HL-60/S4 (cell line): ENCODE data around the gene PHACTR2.

Experiments used
- in situ Hi-C: fragments of 300-500 bp; cut with MboI; formaldehyde crosslinking; loops from 2 replicates; pipeline ENCODE4 v1.14.3; 2022; ENCODE audit warnings: low sequenced_read_pairs

The PHACTR2 gene

DNA sequence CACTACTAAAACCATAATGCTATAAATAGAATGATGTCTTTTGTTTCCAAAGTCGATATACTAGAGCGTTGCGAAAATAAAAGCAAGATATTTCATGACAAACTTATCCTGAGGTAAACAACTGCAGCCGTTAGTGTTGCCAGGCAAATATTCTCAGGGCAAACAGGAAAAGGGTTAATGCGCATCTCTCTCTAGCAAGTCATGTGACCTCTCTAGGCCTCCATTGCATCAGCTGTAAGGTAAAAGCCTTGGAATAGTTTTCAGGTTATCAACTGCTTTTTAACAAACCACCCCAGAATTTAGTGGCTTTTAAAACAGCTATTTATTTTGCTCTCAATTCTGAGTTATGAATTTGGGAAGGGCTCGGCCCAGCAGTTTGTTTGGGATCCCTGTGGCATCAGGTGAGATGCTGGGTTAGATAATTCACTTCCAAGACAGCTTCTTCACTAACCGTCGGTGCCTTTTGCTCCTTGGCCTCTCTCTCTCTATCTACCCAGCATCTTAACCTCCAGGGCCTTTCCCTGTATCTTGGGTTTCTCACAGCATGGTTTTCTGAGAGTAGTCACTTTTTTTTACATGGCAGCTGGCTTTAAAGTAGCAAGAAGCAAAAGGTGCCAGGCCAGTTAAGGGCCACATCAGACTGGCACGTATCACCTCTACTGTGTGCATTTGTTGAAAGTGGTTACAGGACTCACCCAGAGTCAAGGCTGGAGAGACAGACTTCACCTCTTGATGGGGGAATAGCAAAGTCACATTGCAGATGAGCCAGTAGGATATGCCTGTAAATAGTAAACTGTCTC, 126.2 kb downstream of the PHACTR2 start:
- in situ Hi-C loops = no loop called here

DNA sequence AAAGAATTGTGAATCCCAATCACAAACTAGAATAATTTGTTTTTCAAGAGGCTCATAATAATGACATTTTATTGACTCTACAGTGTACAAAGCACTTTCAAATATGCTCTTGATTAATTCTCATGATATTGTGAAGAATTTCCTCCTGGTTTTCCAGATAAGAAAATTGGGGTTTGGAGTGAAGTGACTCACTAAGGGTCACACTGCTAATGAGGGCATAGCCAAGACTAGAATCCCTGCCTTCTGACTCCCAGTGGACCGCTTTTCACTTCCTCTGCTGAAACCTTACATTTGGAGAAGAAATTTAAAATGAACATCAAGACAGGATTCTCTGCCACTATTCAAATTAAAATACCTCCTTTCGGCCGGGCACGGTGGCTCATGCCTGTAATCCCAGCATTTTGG, 127.1 kb downstream of the PHACTR2 start:
- in situ Hi-C loops = no loop called here

DNA sequence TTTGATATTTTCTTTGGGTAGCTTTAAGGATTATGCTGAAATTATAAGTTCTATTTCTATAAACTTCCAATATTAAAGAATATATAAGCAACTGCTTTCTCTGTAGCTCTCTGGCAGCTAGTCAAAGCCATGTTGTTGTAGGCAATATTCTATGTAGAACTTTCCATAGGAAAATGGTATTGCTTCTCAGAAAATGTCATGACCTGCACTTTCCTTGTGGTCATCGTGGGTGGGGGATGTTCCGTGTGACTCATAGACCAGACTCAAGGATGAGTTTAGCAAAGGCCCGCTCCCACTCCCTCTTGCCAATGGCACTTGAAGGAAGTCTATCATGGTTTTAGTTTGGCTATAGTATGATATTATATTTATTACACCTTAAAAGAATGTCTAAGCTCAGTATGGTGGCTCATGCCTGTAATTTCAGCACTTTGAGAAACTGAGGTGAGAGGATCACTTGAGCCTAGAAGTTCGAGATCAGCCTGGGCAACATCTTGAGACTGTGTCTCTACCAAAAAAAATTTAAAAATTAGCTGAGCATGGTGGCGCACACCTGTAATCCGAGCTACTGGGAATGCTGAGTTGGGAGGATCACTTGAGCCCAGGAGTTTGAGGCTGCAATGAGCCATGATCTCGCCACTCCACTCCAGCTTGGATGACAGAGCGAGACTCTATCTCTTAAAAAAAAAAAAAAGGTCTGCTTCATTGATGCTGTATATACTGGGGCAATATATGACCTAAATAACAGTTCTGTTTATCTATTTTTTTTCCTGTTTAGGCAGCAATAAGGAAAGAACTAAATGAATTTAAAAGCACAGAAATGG, 128.7 kb downstream of the PHACTR2 start:
- in situ Hi-C loops = no loop called here

DNA sequence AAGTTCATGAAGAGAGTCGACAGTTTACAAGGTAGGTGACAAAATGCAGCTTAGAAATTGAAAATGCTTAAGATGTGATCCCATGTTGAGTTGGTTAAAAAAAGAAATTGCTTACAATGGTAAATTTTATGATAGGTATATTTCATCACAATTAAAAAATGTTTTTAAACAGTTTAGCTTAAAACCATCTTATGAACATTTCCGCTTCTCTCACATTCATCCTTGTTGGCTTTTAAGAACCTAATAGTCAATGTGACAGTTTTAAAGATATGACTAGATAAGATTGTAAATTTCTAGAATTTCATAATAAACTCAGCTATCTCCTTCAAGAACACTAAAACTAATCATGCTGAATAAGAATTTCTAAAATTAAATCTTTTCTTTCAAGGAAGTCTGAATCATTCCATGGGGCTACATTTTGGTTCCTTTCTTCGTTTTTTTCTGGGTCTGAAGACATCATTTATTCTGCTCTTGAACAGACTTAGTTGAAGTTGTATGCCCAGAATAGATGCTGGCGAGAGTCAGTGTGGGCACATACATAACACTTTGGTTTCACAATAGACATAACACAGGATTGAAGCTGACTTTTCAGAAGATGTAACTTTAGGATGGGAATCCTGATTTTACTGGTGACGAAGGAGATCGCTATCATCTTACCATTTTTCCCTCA, 129.5 kb downstream of the PHACTR2 start:
- in situ Hi-C loops = no loop called here

DNA sequence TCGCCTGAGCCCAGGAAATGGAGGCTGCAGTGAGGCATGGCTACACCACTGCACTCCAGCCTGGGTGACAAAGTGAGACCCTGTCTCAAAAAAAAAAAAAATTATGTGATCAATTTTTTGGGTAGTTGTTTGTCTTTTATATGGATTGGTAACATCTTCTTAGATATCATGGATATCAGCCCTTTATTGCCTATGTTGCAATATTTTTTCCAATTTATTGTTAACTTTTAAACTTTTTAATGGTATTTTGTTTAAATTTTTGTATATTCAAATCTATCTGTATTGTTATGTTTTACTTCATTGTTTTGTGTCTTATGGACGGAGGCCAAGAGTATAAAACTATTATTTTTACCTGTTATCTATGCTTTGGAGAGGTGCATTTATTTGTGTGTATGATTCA, 133.0 kb downstream of the PHACTR2 start:
- in situ Hi-C loops = no loop called here

DNA sequence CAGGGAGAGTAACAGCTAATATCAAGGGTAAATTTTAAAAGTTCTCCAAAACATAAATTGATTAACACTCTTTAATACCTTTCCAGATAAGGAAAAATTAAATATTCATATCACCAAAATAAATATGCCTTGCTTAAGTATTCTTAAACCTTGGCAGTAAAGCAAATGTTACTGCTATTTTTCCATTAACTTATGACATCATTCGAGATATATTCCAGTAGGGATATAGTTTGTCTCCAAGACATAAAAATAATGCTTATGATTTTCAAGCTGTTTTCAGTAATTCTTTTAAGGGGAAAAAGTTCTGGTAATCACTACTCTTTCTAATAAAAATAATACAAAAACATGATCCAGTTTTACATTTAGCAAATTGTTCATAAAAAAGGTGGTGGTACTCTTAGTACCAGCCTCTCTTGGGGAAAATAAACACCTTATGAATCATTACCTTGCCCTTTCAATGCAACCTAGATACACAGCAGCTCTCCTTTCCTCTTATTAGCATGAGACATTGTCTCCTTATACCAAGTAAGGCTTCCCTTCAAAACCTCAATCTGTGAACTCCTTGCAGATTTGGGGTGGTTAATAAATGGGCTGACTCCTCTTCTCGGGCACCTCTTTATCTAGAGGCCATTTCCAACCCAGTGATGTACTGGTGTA, 133.9 kb downstream of the PHACTR2 start:
- in situ Hi-C loops = no loop called here

DNA sequence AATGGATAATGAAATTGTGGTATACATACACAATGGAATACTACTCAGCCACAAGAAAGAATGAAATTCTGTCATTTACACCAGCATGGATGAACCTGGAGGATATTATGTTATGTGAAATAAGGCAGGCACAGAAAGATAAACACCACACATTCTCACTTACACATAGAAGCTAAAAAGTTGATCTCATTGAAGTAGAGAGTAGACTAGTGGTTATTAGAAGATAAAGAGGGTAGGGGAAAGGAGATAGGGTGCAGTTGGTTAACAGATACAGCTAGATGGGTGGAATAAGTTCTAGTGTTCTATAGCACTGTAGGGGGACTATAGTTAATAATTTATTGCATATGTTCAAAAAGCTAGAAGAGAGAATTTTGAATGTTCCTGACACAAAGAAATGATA, 139.9 kb downstream of the PHACTR2 start:
- in situ Hi-C loops = no loop called here

DNA sequence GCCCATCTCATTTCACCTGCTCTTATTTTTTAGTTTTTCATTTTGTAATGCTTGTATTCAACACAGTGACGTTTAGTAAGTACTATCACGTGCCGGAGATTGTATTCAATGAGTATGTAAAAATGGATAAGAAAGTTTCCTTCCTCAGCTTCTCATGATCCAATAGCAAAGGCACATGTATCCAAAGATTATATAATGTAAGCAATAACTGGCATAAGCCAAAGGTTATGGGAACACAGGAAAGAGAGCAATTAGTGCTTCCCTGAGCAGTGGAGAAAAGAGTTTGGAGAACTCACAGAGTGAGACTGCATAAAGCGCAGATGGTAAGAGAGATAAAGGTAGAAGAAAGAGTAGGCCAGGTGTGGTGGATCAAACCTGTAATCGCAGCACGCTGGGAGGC, 143.6 kb downstream of the PHACTR2 start:
- in situ Hi-C loops = no loop called here

DNA sequence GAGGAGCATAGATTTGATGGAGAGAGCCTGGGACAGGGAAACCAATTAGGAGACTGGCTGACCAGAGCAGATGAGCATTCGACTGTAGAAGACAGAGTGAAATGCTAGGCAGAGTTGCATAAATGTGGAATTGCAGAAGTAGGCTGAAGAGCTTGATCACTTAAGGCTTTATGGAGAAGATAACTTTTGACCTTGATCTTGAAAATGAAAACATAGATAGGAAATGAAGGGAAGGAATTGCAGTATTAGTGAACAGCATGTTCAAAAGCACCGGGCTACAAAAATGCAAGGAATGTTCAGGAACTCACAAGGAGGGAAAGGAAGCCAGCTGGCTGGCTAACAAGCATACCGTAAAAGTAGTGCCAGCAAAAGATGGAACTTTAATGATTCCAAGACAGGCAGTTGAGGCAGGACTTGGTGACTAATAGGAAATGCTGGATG, 144.8 kb downstream of the PHACTR2 start:
- in situ Hi-C loops = no loop called here

DNA sequence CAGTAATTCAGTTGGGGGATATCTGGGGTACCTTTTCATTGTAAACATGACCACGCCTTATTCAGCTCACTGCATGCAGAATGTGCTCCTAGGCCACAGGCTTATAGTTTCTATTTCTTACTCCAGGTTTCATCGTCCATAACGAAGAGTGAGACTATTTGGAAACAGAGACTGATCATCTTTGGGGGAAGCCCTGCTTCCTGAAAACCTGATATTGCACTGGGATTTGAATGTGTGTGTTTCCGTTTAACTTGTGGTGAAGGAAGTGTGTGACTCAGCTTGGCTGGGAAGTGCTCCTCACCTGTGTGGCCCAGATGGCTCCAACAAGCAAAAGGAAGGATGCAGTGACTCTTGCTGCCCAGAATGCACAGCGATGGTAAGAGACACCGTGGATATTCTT, 145.8 kb downstream of the PHACTR2 start:
- in situ Hi-C loops = no loop called here

DNA sequence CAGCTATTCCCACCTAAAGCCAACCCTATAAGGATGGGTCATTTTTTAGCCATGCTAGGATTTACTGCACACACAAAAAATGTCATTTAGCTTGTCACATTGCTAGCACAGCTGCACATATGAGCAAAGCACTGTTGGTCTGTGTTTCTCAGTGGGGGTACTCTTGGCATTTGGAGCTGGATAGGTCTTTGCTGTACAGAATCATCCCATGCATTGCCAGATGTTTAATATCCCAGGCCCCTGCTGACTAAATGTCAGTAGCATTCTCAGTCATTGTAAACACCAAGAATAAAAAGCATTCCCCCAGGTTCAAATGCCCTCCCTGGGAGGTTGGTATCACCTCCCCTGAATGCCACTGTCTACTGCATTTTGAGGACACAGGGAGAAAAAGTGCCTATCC, 150.8 kb downstream of the PHACTR2 start:
- in situ Hi-C loops = no loop called here

DNA sequence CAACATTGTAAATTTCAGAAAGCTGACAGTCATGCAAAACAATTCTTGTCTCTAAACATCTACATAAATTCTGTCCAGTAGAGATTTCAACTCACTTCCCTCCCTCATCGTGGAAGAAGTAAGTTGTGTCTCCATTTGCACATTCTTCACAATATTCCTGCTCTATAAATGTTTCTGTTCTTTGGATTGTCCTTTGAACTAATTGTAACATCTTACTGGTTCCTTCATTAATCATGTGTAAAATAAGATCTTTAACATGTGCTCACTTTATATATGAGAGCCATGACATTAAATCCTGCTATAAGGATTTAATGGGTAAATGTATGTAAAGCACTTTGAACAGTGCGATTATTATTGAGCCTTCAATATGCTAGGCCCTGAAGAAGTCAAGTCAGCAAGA, 158.4 kb downstream of the PHACTR2 start:
- in situ Hi-C loops = no loop called here

DNA sequence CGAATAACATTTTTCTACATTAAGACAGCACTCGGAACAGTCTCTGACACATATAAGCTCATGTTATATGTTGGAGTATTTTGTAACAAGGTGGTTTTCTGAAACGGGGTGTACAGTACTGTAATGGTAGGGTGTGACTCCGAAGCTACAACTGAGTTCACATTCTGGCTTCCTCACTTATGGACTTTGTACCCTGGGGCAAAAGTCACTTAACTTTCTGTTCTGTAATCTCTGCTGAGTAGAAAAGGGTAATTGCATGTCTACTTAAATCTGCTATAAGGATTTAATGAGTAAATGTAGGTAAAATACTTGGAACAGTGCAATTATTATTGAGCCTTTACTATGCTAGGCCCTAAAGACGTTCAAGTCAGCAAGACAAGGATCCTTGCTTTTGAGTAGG, 160.6 kb downstream of the PHACTR2 start:
- in situ Hi-C loops = no loop called here

DNA sequence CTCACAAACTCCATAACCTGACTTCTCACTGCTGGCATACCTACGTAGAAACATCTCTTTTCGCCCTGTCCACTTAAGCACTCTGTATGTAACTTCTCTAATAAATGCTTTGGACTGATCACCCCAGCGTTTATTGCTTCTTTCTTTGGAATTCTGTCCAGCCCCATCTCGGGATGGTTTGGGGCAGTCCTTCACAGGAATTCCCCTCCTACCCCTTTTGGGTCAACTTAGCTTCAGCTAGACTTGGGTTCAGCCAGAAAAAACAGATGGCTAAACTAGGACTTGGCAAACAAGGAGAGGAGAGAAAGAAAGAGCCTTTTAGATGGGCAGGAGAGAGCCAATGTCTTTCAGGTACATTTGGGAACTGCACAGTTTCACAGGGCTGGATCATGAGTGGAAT, 161.4 kb downstream of the PHACTR2 start:
- in situ Hi-C loops = no loop called here

DNA sequence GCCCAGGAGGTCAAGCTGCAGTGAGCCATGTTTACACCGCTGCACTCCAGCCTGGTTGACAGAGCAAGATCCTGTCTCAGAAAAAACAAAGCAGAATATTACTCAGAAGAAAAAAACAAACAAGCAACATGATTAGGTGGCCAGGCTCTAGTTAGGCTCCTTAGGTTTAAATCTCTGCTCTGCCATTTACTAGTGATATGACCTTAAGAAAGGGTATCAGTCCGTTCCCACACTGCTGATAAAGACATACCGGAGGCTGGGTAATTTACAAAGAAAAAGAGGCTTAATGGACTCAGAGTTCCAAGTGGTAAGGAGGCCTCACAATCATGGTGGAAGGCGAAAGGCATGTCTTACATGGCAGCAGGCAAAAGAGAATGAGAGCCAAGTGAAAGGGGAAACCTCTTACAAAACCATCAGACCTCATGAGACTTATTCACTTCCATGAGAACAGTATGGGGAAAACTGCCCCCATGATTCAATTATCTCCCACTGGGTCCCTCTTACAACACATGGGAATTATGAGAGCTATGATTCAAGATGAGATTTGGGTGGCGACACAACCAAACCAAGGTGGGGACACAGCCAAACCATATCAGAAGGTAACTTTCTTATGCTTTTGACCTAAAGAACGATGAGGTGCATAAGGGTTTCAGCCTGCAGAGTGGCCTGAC, 163.0 kb downstream of the PHACTR2 start:
- in situ Hi-C loops = no loop called here

DNA sequence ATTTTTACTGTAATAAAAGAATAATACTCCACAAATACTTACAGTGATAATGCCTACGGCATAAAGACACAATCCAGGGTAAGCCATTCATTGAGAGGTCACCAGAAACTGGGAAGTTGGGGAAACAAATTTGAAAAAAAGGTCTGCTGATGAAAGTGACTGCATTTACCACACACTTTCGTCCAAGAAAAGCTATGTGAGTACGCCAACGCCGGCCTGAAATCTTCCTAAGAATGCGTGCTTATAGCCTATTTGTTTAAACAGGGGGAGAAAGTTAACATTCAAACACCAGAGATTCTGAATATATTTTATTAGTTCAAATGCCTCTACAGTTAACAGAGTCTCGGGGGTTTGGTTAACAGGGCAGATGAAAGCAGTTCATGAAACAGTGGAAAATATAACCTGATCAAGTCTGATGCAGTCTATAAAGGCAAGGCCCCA, 164.7 kb downstream of the PHACTR2 start:
- in situ Hi-C loops = no loop called here

DNA sequence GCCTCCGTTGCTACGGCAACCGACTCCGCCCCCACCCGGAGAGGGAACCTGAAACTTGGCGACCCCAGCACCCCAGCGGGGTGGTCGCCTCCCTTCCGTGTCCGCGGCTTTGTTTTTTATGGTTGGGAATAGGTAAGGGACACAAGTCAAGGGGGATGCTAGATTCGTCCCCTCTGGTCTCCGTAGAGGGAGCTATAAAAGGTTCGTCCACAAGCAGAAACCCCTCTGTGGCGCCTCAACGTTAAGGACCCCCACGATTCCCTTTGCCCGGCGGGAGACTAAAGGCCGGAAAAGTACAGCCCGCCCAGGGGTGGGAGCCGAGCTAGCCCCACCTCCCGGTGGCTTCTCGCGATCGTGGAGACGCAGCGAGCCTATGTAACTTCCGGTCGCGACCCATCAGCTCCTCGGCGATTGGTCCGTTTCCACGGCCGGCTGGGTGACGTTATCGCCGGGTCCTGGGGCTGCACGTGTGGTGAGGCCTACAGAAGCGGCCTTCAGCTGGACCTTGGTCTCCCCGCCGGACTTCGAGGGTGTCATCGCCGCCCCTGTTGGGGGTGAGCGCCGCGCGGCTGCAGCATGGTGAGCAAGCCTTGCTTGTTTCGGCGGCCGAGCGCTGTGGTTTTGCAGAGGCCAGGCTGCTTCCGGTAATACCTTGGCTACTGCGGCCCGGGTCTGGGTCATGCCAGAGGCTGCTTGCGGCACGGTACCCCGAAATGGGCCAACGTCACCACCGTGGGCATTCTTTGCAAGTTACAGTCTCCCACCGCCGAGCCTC, 165.3 kb downstream of the PHACTR2 start, which contains the start of gene LTV1:
Gene LTV1, plus strand, starts transcription at position 437 of the 775 bp plus-strand sequence. Its CDS starts 140 bp downstream, at position 577.
- in situ Hi-C loops = no loop called here

DNA sequence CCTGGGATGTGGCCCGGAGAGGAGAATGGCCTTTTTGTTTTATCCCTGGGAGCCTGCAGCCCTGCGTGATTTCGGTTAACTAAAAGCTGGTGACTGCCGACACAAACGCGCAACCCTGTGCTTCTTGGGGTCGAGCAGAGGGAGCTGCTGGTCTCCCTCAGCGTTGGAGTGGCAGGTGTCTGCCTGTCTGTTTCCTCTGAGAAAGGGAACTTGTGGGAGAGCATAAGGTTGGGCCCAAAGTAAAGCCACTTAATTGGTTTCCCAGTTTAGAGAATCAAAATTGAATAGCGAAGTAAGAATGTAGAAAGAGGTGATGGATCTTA, 165.9 kb downstream of the PHACTR2 start:
- in situ Hi-C loops = no loop called here

DNA sequence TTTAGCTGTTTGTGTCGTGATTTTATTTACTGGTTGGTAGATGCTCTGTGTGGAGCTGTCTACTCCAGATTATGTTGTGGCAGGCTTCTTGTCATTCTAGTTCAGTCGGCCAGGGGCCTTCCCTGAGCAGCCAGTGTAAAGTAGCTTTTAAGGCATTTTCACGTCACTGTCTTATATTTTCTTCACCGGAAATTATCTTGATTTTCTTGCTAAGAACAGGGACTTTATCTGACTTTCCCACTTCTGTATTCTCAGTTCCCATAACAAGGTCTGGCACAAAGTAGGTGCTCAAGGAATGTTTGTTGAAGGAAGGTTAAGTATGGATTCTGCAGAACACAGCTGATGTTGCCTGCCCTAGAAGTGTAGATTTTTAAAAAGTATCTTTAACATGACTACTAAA, 166.2 kb downstream of the PHACTR2 start:
- in situ Hi-C loops = no loop called here

DNA sequence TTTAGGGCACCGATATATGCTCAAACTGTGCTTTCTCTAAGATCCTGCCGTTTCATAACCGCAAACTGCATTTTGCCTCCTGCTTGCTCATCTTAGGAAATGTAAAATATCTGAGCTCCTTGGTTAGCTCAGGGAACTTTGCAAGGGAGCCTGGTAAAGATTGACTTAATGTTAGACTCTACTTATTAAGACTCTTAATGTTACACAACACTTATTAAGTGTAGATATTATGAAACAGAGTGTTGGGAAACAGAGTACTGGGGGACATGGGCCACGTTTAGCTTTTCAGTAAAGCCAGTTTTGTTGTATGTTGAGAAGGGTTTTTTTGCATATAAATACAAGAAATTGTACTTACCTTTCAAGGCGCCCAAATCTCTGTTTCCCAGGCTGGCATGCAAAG, 167.3 kb downstream of the PHACTR2 start:
- in situ Hi-C loops = no loop called here
